GM23248 (cell line): ENCODE results near the gene SYF2.
"Not testable (repeated sequence)": the region's sequence is repeated elsewhere in the genome, so short reads cannot be mapped to it uniquely, and the experiment has no call there.

Source experiments
- EZH2 ChIP-seq: fragments of 200-600 bp; sonication (generic); IDR thresholded peaks from 2 replicates; pipeline ENCODE4 v1.6.1; 2018; ENCODE audit warnings: antibody characterized with exemption, mild to moderate bottlenecking; ENCODE audit not compliant: insufficient read depth, poor library complexity, severe bottlenecking
- EZH2phosphoT487 ChIP-seq: fragments of 200-600 bp; sonication (generic); IDR thresholded peaks from 2 replicates; pipeline ENCODE4 v1.6.1; 2018; ENCODE audit warnings: antibody characterized with exemption, moderate library complexity, mild to moderate bottlenecking, low read depth; ENCODE audit not compliant: insufficient read depth

DNA sequence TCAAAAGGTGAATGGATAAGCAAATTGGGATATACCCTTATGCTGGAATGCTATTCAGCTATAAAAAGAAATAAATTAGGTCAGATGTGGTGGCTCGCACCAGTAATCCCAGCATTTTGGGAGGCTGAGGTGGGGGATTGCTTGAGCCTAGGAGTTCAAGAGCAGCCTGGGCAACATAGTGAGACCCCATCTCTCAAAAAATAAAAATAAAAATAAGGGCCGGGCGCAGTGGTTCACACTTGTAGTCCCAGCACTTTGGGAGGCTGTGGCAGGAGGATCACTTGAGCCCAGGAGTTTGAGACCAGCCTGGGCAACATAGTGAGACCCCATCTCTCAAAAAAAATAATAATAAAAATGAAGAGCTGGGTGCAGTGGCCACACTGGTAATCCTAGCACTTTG is 44.4 kb downstream of the SYF2 start:
- not testable (repeated sequence) for TF ChIP-seq EZH2, EZH2phosphoT487
